Stimulated activated CD8-positive, alpha-beta memory T cell treated with anti-CD3 and anti-CD28 coated beads, Interleukin-7, amount 100 ng/mL, for 24 hours (primary cell): ENCODE results near the gene TBC1D22A.

Experiments
- DNase-seq: peaks from one replicate; pipeline ENCODE4 v3.0.0-alpha.2; 2020; ENCODE audit warnings: low read depth

TBC1D22A gene

DNA sequence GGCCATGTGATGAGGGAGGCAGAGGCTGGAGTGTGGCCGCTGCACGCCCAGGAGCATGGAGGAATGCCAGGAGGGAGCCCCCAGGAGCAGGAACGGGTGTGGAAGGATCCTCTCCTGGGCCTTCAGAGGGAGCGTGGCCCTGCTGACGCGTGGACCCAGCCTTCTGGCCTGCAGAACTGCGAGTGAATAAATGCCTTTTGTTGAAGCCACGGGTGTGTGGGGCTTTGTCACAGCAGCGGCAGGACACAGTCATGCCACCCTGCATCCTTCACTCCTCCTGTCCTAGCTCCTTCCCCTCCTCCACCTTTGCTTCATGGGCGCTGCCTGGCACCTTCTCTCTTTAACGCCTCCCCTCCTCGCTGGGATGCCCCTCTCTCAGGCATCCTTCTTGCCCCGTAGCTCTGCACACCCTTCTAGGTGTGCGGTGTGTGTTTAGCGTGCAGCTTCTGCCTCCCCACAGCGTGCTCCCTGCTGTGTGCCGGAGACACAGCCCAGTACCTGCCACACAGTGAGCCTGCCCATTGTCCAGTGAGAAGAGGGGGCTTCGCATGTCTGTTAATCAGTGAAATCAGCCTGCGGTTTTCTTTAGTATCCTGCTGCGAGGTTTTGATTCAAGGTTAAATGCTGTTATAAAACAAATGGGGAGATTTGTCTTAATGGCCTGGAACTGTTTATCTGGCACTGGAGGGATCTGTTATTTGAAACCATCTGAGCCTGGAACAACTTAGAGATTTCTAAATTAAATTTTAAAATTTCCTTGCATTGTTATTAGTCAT lies 459.6 kb downstream of the TBC1D22A start:
- DNase-seq, result no peak
